Measurements from ENCODE around the gene DOCK6. TPM values are rescaled to one million over a fixed set of nuclear protein-coding genes. Genes with fewer than 3 reads are reported as not detected.

Gene DOCK6
- total and polyA plus RNA-seq, 2 of the 13 experiments (the other 11 are each of a cell fraction or from before 2014, with no cell fraction given) = 5.4 to 38.1 TPM

- no peak for TF ChIP-seq ZNF609 (CRISPR knock-in tag; IDR thresholded peaks at IDR 0.05; ENCODE audit: borderline replicate concordance)
- no peak for TF ChIP-seq REST (IDR thresholded peaks at IDR 0.05; ENCODE audit: borderline replicate concordance in 1 of 2, low read depth in 1 of 2, low read length in 2 of 2)
- peak; percentile 68; the same call in 1 of the 2 replicates for TF ChIP-seq ZMYM2 (CRISPR knock-in tag; IDR thresholded peaks at IDR 0.05)
- no peak for TF ChIP-seq ZNF414 (CRISPR knock-in tag; IDR thresholded peaks at IDR 0.05)
- TF ChIP-seq POLR2AphosphoS5 (IDR thresholded peaks at IDR 0.05; ENCODE audit: low read depth, low read length) = no peak
- TF ChIP-seq HNF1B (CRISPR knock-in tag; IDR thresholded peaks at IDR 0.05) = peak; percentile 80
- TF ChIP-seq MED1 (CRISPR knock-in tag; IDR thresholded peaks at IDR 0.05) = peak; percentile 57
- TF ChIP-seq ZNF33B (CRISPR knock-in tag; IDR thresholded peaks at IDR 0.05) = no peak
- TF ChIP-seq HMGXB4 (CRISPR knock-in tag; IDR thresholded peaks at IDR 0.05; ENCODE audit: borderline replicate concordance in 1 of 2, low read depth in 1 of 2) = peak; percentile 79 to 83
- 0 out of 4 replicates have a peak, but pooled peaks of 1 of the 2 experiments have one; percentile 3 for TF ChIP-seq EP300 (IDR thresholded peaks at IDR 0.05; ENCODE audit: low read depth in 2 of 2, low read length in 2 of 2)
- TF ChIP-seq EP300 (CRISPR knock-in tag; IDR thresholded peaks at IDR 0.05; ENCODE audit: borderline replicate concordance) = no peak
These were observed 31.4 kb upstream of the DOCK6 start (continued) for GRCh38 chr19:11293433-11294389.

All from HepG2 (cell line).